ENCODE data around the gene ERCC1.
"Not testable (repeated sequence)": the region's sequence is repeated elsewhere in the genome, so short reads cannot be mapped to it uniquely, and the experiment has no call there.

The ERCC1 gene

DNA sequence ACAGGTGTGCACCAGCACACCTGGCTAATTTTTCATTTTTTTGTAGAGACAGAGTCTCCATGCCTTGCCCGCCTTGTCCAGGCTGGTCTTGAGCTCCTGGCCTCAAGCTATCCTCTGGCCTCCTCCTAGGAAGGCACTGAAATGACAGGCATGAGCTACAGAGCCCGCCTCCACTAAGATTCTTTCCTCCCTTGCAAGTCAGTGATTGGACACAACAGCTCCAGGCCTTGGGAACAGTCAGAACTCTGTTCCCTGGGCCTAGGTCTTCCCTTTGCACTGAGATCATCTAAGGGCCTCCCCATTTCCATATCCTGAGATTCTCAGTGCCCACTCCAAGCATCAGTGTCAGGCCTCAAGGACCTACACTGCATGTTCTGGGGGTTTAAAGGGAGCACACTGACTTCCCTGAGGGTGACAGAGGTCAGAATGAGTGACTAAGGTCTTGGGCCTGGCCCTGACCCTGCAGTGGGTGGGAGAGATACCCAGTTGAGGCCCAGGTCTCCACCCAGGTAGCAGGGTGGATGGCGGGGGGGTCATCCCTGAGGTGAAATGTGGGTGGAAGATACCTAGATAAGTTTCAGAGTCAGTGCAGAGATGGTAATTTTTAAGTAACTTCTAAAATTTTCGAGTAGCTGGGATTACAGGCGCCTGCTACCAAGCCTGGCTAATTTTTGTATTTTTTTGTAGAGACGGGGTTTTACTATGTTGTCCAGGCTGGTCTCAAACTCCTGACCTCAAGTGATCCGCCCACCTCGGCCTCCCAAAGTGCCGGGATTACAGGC is 17.3 kb upstream of the ERCC1 start:
- Histone ChIP-seq H3K36me3 (ENCODE audit: insufficient read depth, low read depth, low read length) (no peaks in the 10 kb centered on the region), H3K27me3 (ENCODE audit: insufficient read depth, low read length) (peaks cover 33% of the 10 kb centered on the region; the same call in 1 of the 2 replicates), H3K4me3 (ENCODE audit: low read length) (no peak overlapping the region), H3K27ac (ENCODE audit: low read length) (no peak overlapping the region), H3K4me1 (ENCODE audit: insufficient read depth, low read length) (peaks cover 7% of the 10 kb centered on the region; the same call in 1 of the 2 replicates), H3K9ac (ENCODE audit: low read depth, low read length) (no peak overlapping the region), H3K9me3 (ENCODE audit: insufficient read depth, low read depth, low read length) (no peaks in the 10 kb centered on the region)

DNA sequence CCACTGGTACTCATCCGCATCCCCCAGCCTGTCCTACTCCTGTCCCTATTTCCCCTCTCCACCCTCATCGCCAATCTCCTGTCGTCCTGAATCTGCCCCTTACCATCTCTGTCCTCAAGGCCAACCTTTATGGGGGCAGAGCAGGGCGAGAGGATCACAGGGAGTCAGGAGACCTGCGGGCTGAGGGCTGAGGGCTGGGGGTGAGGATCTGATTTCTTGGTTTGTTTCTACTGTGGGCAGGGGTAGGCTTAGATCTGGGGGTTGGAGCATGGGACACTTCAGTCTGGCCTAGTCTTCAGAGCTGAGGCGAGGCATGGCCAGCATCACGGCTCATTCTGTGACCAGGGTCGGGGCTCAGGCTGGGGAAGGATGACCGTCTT is 16.5 kb upstream of the ERCC1 start:
- Histone ChIP-seq H3K9me3 (ENCODE audit: insufficient read depth, low read depth, low read length) (no peaks in the 10 kb centered on the region), H3K27ac (ENCODE audit: low read length) (no peak overlapping the region), H3K27me3 (ENCODE audit: insufficient read depth, low read length) (peaks cover 30% of the 10 kb centered on the region; the same call in 1 of the 2 replicates), H3K4me3 (ENCODE audit: low read length) (peak overlapping the region; percentile 69; the same call in 1 of the 2 replicates), H3K36me3 (ENCODE audit: insufficient read depth, low read depth, low read length) (no peaks in the 10 kb centered on the region), H3K9ac (ENCODE audit: low read depth, low read length) (peak overlapping the region; percentile 70; the same call in 1 of the 2 replicates), H3K4me1 (ENCODE audit: insufficient read depth, low read length) (peaks cover 7% of the 10 kb centered on the region; the same call in 1 of the 2 replicates)

DNA sequence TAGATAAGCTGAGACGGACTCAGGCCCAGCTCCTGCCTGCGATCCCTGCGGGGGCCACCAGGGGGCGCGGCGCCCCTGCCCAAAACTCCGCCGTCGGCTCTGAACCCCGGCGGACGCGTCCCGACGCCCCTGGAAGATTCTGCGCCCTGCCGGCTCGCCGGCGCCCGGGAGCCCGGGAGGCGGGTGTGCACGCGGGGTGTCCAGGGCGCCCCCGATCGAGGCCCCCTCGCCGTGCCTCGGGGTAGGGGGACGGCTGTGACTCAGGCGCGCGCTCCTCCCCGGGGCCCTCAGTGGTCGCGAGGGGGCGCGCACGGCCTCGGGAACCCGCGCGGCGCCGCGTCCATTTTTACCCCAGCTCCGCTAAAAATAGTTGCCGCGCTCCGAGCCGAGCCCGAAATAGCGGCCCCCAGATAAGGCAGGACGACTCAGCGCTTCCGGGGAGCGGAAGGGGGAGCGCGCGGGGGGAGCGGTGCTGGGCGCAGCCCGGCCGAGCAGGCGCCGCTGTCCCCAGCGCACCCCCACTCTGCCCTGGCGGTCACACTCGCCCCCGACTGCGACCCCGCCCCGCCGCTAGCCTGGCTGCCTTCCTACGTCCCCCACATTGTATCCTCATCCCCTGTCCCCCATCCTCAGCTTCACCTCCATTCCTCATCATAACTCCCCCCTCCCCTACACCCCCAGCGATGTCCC is 16.0 kb upstream of the ERCC1 start:
- Histone ChIP-seq H3K4me1 (ENCODE audit: insufficient read depth, low read length) (peaks cover 6% of the 10 kb centered on the region; the same call in 1 of the 2 replicates), H3K9me3 (ENCODE audit: insufficient read depth, low read depth, low read length) (no peaks in the 10 kb centered on the region), H3K4me3 (ENCODE audit: low read length) (peak overlapping the region; percentile 69; the same call in 1 of the 2 replicates), H3K9ac (ENCODE audit: low read depth, low read length) (peak overlapping the region; percentile 70; the same call in 1 of the 2 replicates), H3K27me3 (ENCODE audit: insufficient read depth, low read length) (peaks cover 25% of the 10 kb centered on the region; the same call in 1 of the 2 replicates), H3K36me3 (ENCODE audit: insufficient read depth, low read depth, low read length) (no peaks in the 10 kb centered on the region), H3K27ac (ENCODE audit: low read length) (no peak overlapping the region)

DNA sequence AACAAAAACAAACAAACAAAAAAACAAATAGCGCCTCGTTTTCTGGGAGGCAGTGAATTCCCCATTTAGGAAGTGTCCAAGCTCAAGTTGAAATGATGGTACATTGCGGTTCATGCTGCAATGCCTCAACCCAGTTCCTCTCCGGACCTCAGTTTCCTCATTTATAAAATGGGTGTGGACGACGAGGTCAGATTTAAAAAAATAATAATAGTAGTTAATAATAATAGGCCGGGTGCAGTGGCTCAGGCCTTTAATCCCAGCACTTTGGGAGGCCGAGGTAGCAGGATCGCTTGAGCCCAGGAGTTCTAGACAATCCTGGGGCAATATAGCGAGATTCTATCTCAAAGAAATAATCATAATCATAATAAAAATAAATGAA is 15.5 kb upstream of the ERCC1 start:
- Histone ChIP-seq H3K27ac (ENCODE audit: low read length) (no peak overlapping the region), H3K4me3 (ENCODE audit: low read length) (peak overlapping the region; percentile 69; the same call in 1 of the 2 replicates), H3K9me3 (ENCODE audit: insufficient read depth, low read depth, low read length) (no peaks in the 10 kb centered on the region), H3K9ac (ENCODE audit: low read depth, low read length) (no peak overlapping the region; the same call in 1 of the 2 replicates), H3K4me1 (ENCODE audit: insufficient read depth, low read length) (peaks cover 2% of the 10 kb centered on the region; the same call in 1 of the 2 replicates), H3K36me3 (ENCODE audit: insufficient read depth, low read depth, low read length) (no peaks in the 10 kb centered on the region), H3K27me3 (ENCODE audit: insufficient read depth, low read length) (peaks cover 22% of the 10 kb centered on the region; the same call in 1 of the 2 replicates)

DNA sequence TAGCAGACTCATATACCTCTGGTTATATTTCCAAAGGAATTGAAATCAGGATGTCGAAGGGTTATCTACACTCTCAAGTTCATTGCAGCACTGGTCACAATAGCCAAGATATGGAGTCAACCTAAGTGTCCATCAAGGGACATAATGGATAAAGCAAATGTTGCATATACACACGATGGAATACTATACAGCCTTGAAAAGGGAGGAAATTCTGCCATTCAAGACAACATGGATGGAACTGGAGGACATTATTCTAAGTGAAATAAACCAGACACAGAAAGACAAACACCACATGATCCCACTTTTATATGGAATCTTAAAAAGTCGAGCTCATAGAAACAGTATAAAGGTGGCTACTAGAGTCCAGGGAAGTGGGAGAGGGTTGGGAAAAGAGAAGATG is 13.6 kb upstream of the ERCC1 start:
- Histone ChIP-seq H3K9ac (ENCODE audit: low read depth, low read length) (no peak overlapping the region), H3K9me3 (ENCODE audit: insufficient read depth, low read depth, low read length) (no peaks in the 10 kb centered on the region), H3K4me1 (ENCODE audit: insufficient read depth, low read length) (no peaks in the 10 kb centered on the region), H3K36me3 (ENCODE audit: insufficient read depth, low read depth, low read length) (no peaks in the 10 kb centered on the region), H3K4me3 (ENCODE audit: low read length) (no peak overlapping the region), H3K27me3 (ENCODE audit: insufficient read depth, low read length) (peaks cover 12% of the 10 kb centered on the region; the same call in 1 of the 2 replicates), H3K27ac (ENCODE audit: low read length) (no peak overlapping the region)

DNA sequence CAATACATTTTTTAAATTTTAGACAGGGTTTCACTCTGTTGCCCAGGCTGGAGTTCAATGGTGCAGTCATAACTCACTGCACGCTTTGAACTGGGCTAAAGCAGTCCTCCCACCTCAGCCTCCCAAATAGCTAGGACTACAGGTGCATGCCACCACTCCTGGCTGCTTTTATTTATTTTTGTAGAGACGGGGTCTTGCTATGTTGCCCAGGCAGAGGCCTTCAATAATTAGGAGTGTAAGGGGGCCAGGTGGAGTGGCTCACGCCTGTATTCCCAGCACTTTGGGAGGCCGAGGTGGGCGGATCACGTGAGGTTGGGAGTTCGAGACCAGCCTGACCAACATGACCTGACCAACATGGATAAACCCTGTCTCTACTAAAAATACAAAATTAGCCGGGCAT is 8.8 kb upstream of the ERCC1 start:
- H3K27me3 ChIP-seq (ENCODE audit: insufficient read depth, low read length); H3K36me3 ChIP-seq (ENCODE audit: insufficient read depth, low read depth, low read length); H3K9ac ChIP-seq (ENCODE audit: low read depth, low read length); H3K9me3 ChIP-seq (ENCODE audit: insufficient read depth, low read depth, low read length); H3K27ac ChIP-seq (ENCODE audit: low read length); H3K4me3 ChIP-seq (ENCODE audit: low read length); H3K4me1 ChIP-seq (ENCODE audit: insufficient read depth, low read length): not testable (repeated sequence)

DNA sequence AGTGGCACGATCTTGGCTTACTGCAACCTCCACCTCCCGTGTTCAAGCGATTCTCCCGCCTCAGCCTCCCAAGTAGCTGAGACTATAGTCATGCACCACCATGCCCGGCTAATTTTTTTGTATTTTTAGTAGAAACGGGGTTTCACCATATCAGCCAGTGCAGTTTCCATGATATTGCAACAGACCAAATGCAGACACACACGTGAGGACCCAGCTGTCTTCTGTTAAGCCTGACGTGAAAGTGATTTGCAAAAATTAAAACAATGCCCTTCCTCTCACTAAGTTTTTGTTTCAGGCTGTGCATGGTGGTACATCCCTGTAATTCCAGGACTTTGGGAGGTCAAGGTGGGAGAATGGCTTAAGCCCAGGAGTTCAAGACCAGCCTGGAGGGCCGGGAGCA is 7.3 kb upstream of the ERCC1 start:
- not testable (repeated sequence) for H3K36me3 ChIP-seq (ENCODE audit: insufficient read depth, low read depth, low read length); H3K9me3 ChIP-seq (ENCODE audit: insufficient read depth, low read depth, low read length); H3K9ac ChIP-seq (ENCODE audit: low read depth, low read length); H3K4me1 ChIP-seq (ENCODE audit: insufficient read depth, low read length); H3K4me3 ChIP-seq (ENCODE audit: low read length); H3K27me3 ChIP-seq (ENCODE audit: insufficient read depth, low read length); H3K27ac ChIP-seq (ENCODE audit: low read length)

DNA sequence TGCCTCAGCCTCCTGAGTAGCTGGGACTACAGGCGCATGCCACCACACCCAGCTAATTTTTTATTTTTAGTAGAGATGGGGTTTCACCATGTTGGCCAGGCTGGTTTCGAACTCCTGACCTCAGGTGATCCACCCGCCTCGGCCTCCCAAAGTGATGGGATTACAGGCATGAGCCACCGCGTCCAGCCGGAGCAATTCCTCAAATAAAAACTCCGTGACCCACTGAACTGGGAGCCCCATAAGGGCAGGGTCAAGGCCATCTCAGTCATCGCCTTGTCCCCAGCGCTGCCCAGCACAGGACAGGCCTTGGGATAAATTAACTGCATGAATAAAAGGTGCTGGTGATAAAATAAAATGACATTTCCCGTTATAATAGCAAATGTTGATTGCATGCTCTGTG is 6.2 kb upstream of the ERCC1 start:
- H3K9me3 ChIP-seq (ENCODE audit: insufficient read depth, low read depth, low read length); H3K4me3 ChIP-seq (ENCODE audit: low read length); H3K4me1 ChIP-seq (ENCODE audit: insufficient read depth, low read length); H3K36me3 ChIP-seq (ENCODE audit: insufficient read depth, low read depth, low read length); H3K9ac ChIP-seq (ENCODE audit: low read depth, low read length); H3K27ac ChIP-seq (ENCODE audit: low read length); H3K27me3 ChIP-seq (ENCODE audit: insufficient read depth, low read length): not testable (repeated sequence)

DNA sequence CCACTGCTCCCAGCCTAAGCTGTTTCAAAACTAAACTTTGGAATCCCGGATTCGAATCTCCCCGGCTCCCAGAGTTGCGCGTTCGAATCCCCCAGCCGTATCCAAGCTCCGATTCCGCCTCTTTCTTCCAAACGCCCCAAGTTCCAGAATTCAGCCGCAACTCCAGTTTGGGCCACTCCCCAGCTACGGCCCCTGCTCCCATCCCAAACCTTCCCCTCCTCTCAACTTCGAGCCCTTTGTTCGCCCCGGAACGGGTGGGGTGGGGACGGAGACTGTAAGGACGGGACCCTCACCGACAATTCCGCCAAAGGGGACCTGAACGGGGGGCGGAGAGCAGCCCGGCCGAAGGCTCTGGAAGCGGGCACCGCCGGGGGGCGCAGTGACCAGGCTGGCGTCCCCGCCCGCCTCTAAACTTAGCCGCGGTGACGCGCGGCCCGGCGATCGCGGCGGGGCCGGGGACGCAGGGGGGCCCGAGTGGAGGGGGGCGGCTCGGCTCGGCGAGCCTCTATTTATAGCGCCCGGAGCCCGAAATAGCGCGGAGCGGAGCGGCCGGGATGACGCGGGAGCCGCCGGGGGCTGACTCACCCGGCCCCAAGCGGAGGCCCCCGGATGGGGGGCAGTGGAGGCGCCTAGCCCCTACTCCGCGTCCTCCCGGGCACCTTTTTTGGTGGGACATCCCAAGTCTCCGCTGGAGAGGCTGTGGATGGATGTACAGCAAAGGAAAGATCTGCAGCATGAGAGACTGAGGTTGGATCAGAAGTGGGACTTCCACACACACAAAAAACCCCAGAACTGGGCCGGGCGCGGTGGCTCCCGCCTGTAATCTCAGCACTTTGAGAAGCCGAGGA is 4.9 kb upstream of the ERCC1 start:
- H3K4me3 ChIP-seq (ENCODE audit: low read length), result peak overlapping the region; percentile 74
- H3K4me1 ChIP-seq (ENCODE audit: insufficient read depth, low read length), result no peaks in the 10 kb centered on the region; the same call in 1 of the 2 replicates
- peaks cover 5% of the 10 kb centered on the region; the same call in 1 of the 2 replicates for H3K27me3 ChIP-seq (ENCODE audit: insufficient read depth, low read length)
- H3K27ac ChIP-seq (ENCODE audit: low read length), result no peak overlapping the region
- no peaks in the 10 kb centered on the region for H3K36me3 ChIP-seq (ENCODE audit: insufficient read depth, low read depth, low read length)
- no peaks in the 10 kb centered on the region for H3K9me3 ChIP-seq (ENCODE audit: insufficient read depth, low read depth, low read length)
- H3K9ac ChIP-seq (ENCODE audit: low read depth, low read length), result peak overlapping the region; percentile 41; the same call in 1 of the 2 replicates

DNA sequence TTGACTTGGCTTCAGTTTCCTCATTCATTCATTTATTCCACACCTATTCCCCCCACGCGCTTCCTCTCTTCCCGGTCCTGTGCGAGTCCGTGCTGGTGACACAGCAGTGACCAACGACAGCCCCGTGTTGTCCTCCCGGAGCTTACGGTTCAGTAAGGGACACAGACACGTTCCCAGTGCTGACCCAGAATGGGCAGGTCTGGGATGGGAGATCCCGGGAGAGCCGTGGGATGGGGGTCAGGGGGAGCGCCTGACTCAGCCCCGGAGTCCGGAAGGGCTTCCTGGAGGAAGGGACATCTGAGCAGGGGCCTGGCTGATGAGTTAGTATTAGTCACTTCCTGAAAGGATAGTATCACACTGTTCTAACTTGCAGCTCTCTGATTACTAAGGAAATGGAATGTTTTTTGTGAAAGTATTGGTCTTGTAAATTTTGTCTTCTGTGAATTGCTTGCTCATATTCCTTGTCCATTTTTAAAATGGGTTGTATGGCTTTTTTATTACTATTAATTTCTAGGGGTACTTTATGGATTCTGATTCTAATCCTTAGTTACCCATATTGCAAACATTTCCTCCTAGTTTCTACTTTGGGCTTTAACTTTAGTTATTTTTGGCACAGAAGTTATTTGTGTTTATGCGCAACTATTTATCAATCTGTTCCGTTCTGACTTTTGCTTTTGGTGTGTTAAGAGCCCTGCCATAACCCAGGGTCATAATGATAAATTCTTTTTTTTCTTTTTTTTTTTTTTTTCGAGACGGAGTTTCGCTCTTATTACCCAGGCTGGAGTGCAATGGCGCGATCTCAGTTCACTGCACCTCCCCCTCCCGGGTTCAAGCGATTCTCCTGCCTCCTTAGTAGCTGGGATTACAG is 708 bp upstream of the ERCC1 start:
- 0 out of 2 replicates have a peak, but pooled peaks cover 6% of the 10 kb centered on the region for H3K36me3 ChIP-seq (ENCODE audit: insufficient read depth, low read depth, low read length)
- peaks cover 5% of the 10 kb centered on the region; the same call in 1 of the 2 replicates for H3K27me3 ChIP-seq (ENCODE audit: insufficient read depth, low read length)
- H3K27ac ChIP-seq (ENCODE audit: low read length), result peak overlapping the region; percentile 70
- H3K9me3 ChIP-seq (ENCODE audit: insufficient read depth, low read depth, low read length), result no peaks in the 10 kb centered on the region
- peak overlapping the region; percentile 85 for H3K4me3 ChIP-seq (ENCODE audit: low read length)
- no peaks in the 10 kb centered on the region; the same call in 1 of the 2 replicates for H3K4me1 ChIP-seq (ENCODE audit: insufficient read depth, low read length)
- H3K9ac ChIP-seq (ENCODE audit: low read depth, low read length), result peak overlapping the region; percentile 89

Data from iPS-20b (cell line).